Measurements from ENCODE around the gene SDHC.

Gene SDHC

GRCh38 chr1:161299347-161299746 is 14.8 kb upstream of the SDHC start:
- no peak overlapping the region for H3K4me3 ChIP-seq (replicated peaks; ENCODE audit: low read depth, low read length)
- DNase-seq (ENCODE audit: low read depth), result no peak
- no peak for TF ChIP-seq CTCF (IDR thresholded peaks at IDR 0.05; ENCODE audit: low read length, missing control alignments)

- TF ChIP-seq CTCF (IDR thresholded peaks at IDR 0.05; ENCODE audit: low read length, missing control alignments), result no peak
- no peak overlapping the region for H3K4me3 ChIP-seq (replicated peaks; ENCODE audit: low read depth, low read length)
- DNase-seq (ENCODE audit: low read depth), result no peak
These were observed 13.7 kb upstream of the SDHC start for GRCh38 chr1:161300478-161300877.

GRCh38 chr1:161304927-161305866 is 9.0 kb upstream of the SDHC start:
- TF ChIP-seq CTCF (IDR thresholded peaks at IDR 0.05; ENCODE audit: low read length, missing control alignments), result no peak
- peak overlapping the region; percentile 75 for H3K4me3 ChIP-seq (replicated peaks; ENCODE audit: low read depth, low read length)
- DNase-seq (ENCODE audit: low read depth), result no peak

- DNase-seq (ENCODE audit: low read depth), result peak; percentile 77
- H3K4me3 ChIP-seq (replicated peaks; ENCODE audit: low read depth, low read length), result peak overlapping the region; percentile 75
- TF ChIP-seq CTCF (IDR thresholded peaks at IDR 0.05; ENCODE audit: low read length, missing control alignments), result peak; percentile 27
These were observed 8.2 kb upstream of the SDHC start for GRCh38 chr1:161305867-161306519.

GRCh38 chr1:161307230-161307768 is 6.9 kb upstream of the SDHC start:
- H3K4me3 ChIP-seq (replicated peaks; ENCODE audit: low read depth, low read length), result no peak overlapping the region
- peak; percentile 54 for DNase-seq (ENCODE audit: low read depth)
- no peak for TF ChIP-seq CTCF (IDR thresholded peaks at IDR 0.05; ENCODE audit: low read length, missing control alignments)

GRCh38 chr1:161307892-161308638 is 6.1 kb upstream of the SDHC start:
- no peak for TF ChIP-seq CTCF (IDR thresholded peaks at IDR 0.05; ENCODE audit: low read length, missing control alignments)
- H3K4me3 ChIP-seq (replicated peaks; ENCODE audit: low read depth, low read length), result no peak overlapping the region
- DNase-seq (ENCODE audit: low read depth), result peak; percentile 51
